Keratinocyte (primary cell): Measurements from ENCODE around the gene HOXC12. TPM values are rescaled to one million over a fixed set of nuclear protein-coding genes. Genes with fewer than 3 reads are reported as not detected.

Source experiments
- DNase-seq: peaks from one replicate; pipeline ENCODE4 v3.0.0-alpha.2; 2011; ENCODE audit warnings: low read depth, missing footprints, low spot score
- FAIRE-seq: peaks from 2 replicates; lab custom pipeline; 2011; peaks lifted over from hg19 to GRCh38; lab: Jason Lieb, UNC
- H2AFZ ChIP-seq: 2 replicates; pipeline ENCODE4 v1.6.0; 2012; ENCODE audit warnings: low read length, control low read depth, inconsistent platforms; ENCODE audit not compliant: control insufficient read depth
- H3K27ac ChIP-seq: 2 replicates; pipeline ENCODE4 v1.5.1; 2011; ENCODE audit warnings: low read length; ENCODE audit not compliant: control insufficient read depth, insufficient read depth
- H3K27me3 ChIP-seq: 3 replicates; pipeline ENCODE4 v1.6.0; 2011; ENCODE audit warnings: low read length; ENCODE audit not compliant: control insufficient read depth, insufficient read depth; ENCODE audit errors: extremely low read depth
- H3K36me3 ChIP-seq, 2 experiments: 2 replicates in 1 of 2; 3 replicates in 1 of 2; pipeline ENCODE4 v1.5.1; 2011; ENCODE audit warnings: low read length in 2 of 2, mild to moderate bottlenecking in 1 of 2; ENCODE audit not compliant: control insufficient read depth in 2 of 2, insufficient read depth in 2 of 2; ENCODE audit errors: extremely low read depth in 1 of 2
- H3K4me1 ChIP-seq: 3 replicates; pipeline ENCODE4 v1.5.1; 2011; ENCODE audit warnings: low read length; ENCODE audit not compliant: control insufficient read depth, insufficient read depth; ENCODE audit errors: extremely low read depth
- H3K4me2 ChIP-seq: 3 replicates; pipeline ENCODE4 v1.6.0; 2011; ENCODE audit warnings: low read depth, low read length; ENCODE audit not compliant: control insufficient read depth, insufficient read depth; ENCODE audit errors: extremely low read depth
- H3K4me3 ChIP-seq, 3 experiments: fragments of 200-600 bp in 1 of 3; sonication (generic) in 1 of 3; 2 replicates in 2 of 3; 3 replicates in 1 of 3; pipeline ENCODE4 v1.5.1; 2011 to 2016; ENCODE audit warnings: low read length in 3 of 3, mild to moderate bottlenecking in 3 of 3, control low read depth in 2 of 3, inconsistent platforms in 1 of 3, low read depth in 1 of 3, mixed read lengths in 1 of 3, mixed run types in 1 of 3, moderate library complexity in 1 of 3; ENCODE audit not compliant: control insufficient read depth in 2 of 3, insufficient read depth in 2 of 3; ENCODE audit errors: extremely low read depth in 1 of 3
- H3K79me2 ChIP-seq: 2 replicates; pipeline ENCODE4 v1.6.0; 2012; ENCODE audit warnings: low read length; ENCODE audit not compliant: control insufficient read depth, insufficient read depth
- H3K9ac ChIP-seq: 3 replicates; pipeline ENCODE4 v1.6.0; 2011; ENCODE audit warnings: low read length; ENCODE audit not compliant: control insufficient read depth, insufficient read depth; ENCODE audit errors: extremely low read depth
- H3K9me1 ChIP-seq: 3 replicates; pipeline ENCODE4 v1.6.0; 2011; ENCODE audit warnings: low read length; ENCODE audit not compliant: control insufficient read depth, insufficient read depth; ENCODE audit errors: extremely low read depth
- H3K9me3 ChIP-seq: 2 replicates; pipeline ENCODE4 v1.5.1; 2012; ENCODE audit warnings: low read depth, low read length; ENCODE audit not compliant: control insufficient read depth
- H4K20me1 ChIP-seq: 3 replicates; pipeline ENCODE4 v1.6.0; 2011; ENCODE audit warnings: low read length; ENCODE audit not compliant: control insufficient read depth, insufficient read depth; ENCODE audit errors: extremely low read depth
- CTCF ChIP-seq, 3 experiments: IDR thresholded peaks in 1 of 3; conservative IDR thresholded peaks in 1 of 3; optimal IDR thresholded peaks in 1 of 3; 2 replicates in 2 of 3; 3 replicates in 1 of 3; pipeline versions ENCODE3 to v1.5.1; 2011; ENCODE audit warnings: low read length in 3 of 3, mild to moderate bottlenecking in 3 of 3, moderate library complexity in 2 of 3, control low read depth in 1 of 3, inconsistent platforms in 1 of 3; ENCODE audit not compliant: insufficient read depth in 2 of 3; ENCODE audit errors: extremely low read depth in 1 of 3
- EZH2 ChIP-seq: IDR thresholded peaks from one replicate; pipeline ENCODE4 v1.6.1; 2012; ENCODE audit warnings: inconsistent platforms, mild to moderate bottlenecking, low read length, moderate library complexity
- dilution Hi-C: fragments of 300-500 bp; cut with MboI; formaldehyde crosslinking; loops from one replicate; pipeline ENCODE4 v1.7.0; 2020; ENCODE audit warnings: low sequenced_read_pairs; ENCODE audit not compliant: extremely low pct_ligation_motif_present
- polyA plus RNA-seq, 5 experiments: library from polyadenylated mRNA; depleted of rRNA in 3 of 5; stranded (reverse) in 3 of 5; stranded (forward) in 1 of 5; unstranded in 1 of 5; fragments of >200 nt; gene quantifications; 1 replicate in 1 of 5; 2 replicates in 3 of 5; 3 replicates in 1 of 5; pipeline versions ENCODE4 v1.2.1 to v1.2.3, GENCODE V29; 2011 to 2012; ENCODE audit warnings: missing spikeins in 2 of 5, low read depth in 1 of 5, low replicate concordance in 1 of 5

HOXC12 gene
- polyA plus RNA-seq, 1 donor (not counting 4 experiments of a cell fraction or from before 2014, with no cell fraction given) = 0.47 TPM

GRCh38 chr12:53951577-53952334 lies 2.9 kb upstream of the HOXC12 start:
- peak overlapping the region; percentile 32 for H3K4me2 ChIP-seq
- no peaks in the 10 kb centered on the region for H3K9me3 ChIP-seq
- dilution Hi-C loops = no loop called here
- peaks cover 70% of the 10 kb centered on the region for H3K27me3 ChIP-seq
- H3K4me3 ChIP-seq = no peak overlapping the region
- no peak overlapping the region for H2AFZ ChIP-seq
- H3K9ac ChIP-seq = no peak overlapping the region
- peaks cover 42% of the 10 kb centered on the region for H3K4me1 ChIP-seq
- peaks cover 2% of the 10 kb centered on the region for H3K9me1 ChIP-seq
- H3K36me3 ChIP-seq = peaks cover 0 to 2% of the 10 kb centered on the region in 2 experiments
- H4K20me1 ChIP-seq = no peaks in the 10 kb centered on the region
- DNase-seq (no peak), FAIRE-seq (no peak)
- TF ChIP-seq EZH2 (peak; percentile 77), CTCF (optimal IDR thresholded peaks at IDR 0.05 in 1 of 3, IDR thresholded peaks at IDR 0.05 in 1 of 3, conservative IDR thresholded peaks at IDR 0.05 in 1 of 3; ENCODE audit: extremely low read depth in 1 of 3, insufficient read depth in 2 of 3, low read length in 3 of 3) (no peak)
- H3K79me2 ChIP-seq = no peaks in the 10 kb centered on the region
- no peak overlapping the region for H3K27ac ChIP-seq

DNA sequence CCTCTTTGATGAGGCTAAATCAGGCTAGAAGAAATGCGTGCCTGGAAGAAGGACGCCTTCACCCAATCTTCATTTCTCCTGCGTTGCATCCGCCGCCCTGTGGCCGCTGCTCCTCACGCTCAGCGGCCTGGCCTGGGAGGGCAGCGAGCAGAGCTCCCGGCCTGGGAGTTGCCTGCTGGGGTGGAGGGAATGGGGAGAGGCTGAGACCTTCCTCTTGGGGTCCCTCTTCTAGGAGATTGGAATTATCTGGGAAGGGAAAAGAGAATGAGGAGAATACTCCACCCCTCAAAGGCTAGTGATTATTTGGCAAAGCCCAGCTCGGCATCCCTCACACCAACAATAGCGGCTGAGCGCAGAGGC lies 2.4 kb upstream of the HOXC12 start:
- no peaks in the 10 kb centered on the region for H3K9me1 ChIP-seq
- dilution Hi-C loops = no loop called here
- no peak overlapping the region for H2AFZ ChIP-seq

More for the DNA sequence above, 2.4 kb upstream of the HOXC12 start:
- H4K20me1 ChIP-seq = no peaks in the 10 kb centered on the region
- peaks cover 43% of the 10 kb centered on the region for H3K4me1 ChIP-seq
- no peaks in the 10 kb centered on the region for H3K79me2 ChIP-seq
- TF ChIP-seq CTCF (optimal IDR thresholded peaks at IDR 0.05 in 1 of 3, IDR thresholded peaks at IDR 0.05 in 1 of 3, conservative IDR thresholded peaks at IDR 0.05 in 1 of 3; ENCODE audit: extremely low read depth in 1 of 3, insufficient read depth in 2 of 3, low read length in 3 of 3) = no peak
- no peak for TF ChIP-seq EZH2
- peaks cover 76% of the 10 kb centered on the region for H3K27me3 ChIP-seq
- no peak overlapping the region for H3K4me2 ChIP-seq
- DNase-seq (no peak), FAIRE-seq (no peak)
- H3K36me3 ChIP-seq = no peaks in the 10 kb centered on the region
- H3K9ac ChIP-seq = no peak overlapping the region
- H3K4me3 ChIP-seq = no peak overlapping the region
- H3K27ac ChIP-seq = no peak overlapping the region
- no peaks in the 10 kb centered on the region for H3K9me3 ChIP-seq
